DND-41 (cell line): Measurements from ENCODE around the gene TRIM3.

Source experiments
- CTCF ChIP-seq: IDR thresholded peaks from 2 replicates; pipeline ENCODE4 v1.5.1; 2012; ENCODE audit warnings: borderline replicate concordance, low read length, moderate library complexity, mild to moderate bottlenecking; ENCODE audit not compliant: poor library complexity, severe bottlenecking; ENCODE audit errors: extremely low read depth
- EZH2 ChIP-seq: IDR thresholded peaks from 3 replicates; pipeline ENCODE4 v1.6.1; 2012; ENCODE audit warnings: borderline replicate concordance, low read depth, mild to moderate bottlenecking, moderate library complexity, low read length, inconsistent platforms; ENCODE audit not compliant: severe bottlenecking

- TF ChIP-seq CTCF (no peak), EZH2 (no peak)
These were observed 25.2 kb downstream of the TRIM3 start for GRCh38 chr11:6448574-6448973.
